ENCODE results near the gene SNAI1. TPM values are rescaled to one million over a fixed set of nuclear protein-coding genes. Genes with fewer than 3 reads are reported as not detected.

SNAI1 gene
- 8.5 to 9.7 TPM (median 8.9 TPM) in 3 replicates for total RNA-seq

DNA sequence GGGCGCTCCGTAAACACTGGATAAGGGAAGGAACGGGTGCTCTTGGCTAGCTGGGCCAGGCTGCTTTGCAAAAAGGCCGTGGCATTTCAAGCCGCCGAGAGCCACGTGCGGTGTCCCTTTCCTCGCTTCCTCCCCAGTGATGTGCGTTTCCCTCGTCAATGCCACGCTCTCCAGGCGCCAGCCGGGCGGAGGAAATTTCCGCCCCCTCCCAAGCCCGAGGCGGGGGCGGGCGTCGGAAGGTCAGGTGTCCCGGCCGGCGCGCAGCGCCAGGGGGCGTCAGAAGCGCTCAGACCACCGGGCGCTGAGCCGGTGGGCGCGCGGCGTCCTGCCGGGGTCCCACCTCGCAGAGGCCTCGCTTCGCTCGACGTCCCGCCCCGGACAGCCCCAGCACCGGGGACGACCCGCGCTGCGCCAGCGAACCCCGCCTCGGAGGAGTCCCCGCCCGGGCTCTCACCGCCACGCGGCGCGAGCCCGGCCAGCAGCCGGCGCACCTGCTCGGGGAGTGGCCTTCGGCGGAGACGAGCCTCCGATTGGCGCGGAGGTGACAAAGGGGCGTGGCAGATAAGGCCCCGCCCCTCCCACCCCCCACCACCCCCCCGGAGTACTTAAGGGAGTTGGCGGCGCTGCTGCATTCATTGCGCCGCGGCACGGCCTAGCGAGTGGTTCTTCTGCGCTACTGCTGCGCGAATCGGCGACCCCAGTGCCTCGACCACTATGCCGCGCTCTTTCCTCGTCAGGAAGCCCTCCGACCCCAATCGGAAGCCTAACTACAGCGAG, at the start of gene SNAI1:
Gene SNAI1, plus strand, starts transcription at position 635 of the 777 bp plus-strand sequence. Its CDS starts 80 bp downstream, at position 715.
- H3K9me3 Mint-ChIP-seq, result no peaks in the 10 kb centered on the region
- TF ChIP-seq, protein P1, sequence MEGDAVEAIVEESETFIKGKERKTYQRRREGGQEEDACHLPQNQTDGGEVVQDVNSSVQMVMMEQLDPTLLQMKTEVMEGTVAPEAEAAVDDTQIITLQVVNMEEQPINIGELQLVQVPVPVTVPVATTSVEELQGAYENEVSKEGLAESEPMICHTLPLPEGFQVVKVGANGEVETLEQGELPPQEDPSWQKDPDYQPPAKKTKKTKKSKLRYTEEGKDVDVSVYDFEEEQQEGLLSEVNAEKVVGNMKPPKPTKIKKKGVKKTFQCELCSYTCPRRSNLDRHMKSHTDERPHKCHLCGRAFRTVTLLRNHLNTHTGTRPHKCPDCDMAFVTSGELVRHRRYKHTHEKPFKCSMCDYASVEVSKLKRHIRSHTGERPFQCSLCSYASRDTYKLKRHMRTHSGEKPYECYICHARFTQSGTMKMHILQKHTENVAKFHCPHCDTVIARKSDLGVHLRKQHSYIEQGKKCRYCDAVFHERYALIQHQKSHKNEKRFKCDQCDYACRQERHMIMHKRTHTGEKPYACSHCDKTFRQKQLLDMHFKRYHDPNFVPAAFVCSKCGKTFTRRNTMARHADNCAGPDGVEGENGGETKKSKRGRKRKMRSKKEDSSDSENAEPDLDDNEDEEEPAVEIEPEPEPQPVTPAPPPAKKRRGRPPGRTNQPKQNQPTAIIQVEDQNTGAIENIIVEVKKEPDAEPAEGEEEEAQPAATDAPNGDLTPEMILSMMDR (IDR thresholded peaks at IDR 0.05; ENCODE audit: unreplicated experiment), result peak; percentile 47
- H3K27ac Mint-ChIP-seq, result peak within 1 kb of the TSS; percentile 50
- H3K4me3 Mint-ChIP-seq, result peak within 1 kb of the TSS; percentile 81
- H3K36me3 Mint-ChIP-seq, result no peaks in the 10 kb centered on the region
- DNase-seq (ENCODE audit: low spot score in 2 of 2, unreplicated experiment in 2 of 2), result peak; percentile 70 to 85
- H3K4me1 Mint-ChIP-seq, result peaks cover 32% of the 10 kb centered on the region
- H3K27me3 Mint-ChIP-seq (ENCODE audit: low read depth), result peaks cover 40% of the 10 kb centered on the region

- Mint-ChIP-seq H3K4me3 (peak overlapping the region; percentile 89), H3K36me3 (peaks cover 2% of the 10 kb centered on the region), H3K27me3 (ENCODE audit: low read depth) (no peaks in the 10 kb centered on the region), H3K4me1 (peaks cover 25% of the 10 kb centered on the region), H3K9me3 (no peaks in the 10 kb centered on the region), H3K27ac (no peak overlapping the region)
- DNase-seq (ENCODE audit: low spot score in 2 of 2, unreplicated experiment in 2 of 2), result no peak
- TF ChIP-seq, protein P1 (IDR thresholded peaks at IDR 0.05; ENCODE audit: unreplicated experiment), result no peak
These were observed 47.0 kb upstream of the SNAI1 start for GRCh38 chr20:49935746-49936152.

- Mint-ChIP-seq H3K36me3 (peaks cover 8% of the 10 kb centered on the region), H3K27me3 (ENCODE audit: low read depth) (no peaks in the 10 kb centered on the region), H3K4me1 (peaks cover 25% of the 10 kb centered on the region), H3K9me3 (no peaks in the 10 kb centered on the region), H3K4me3 (peak within 1 kb of the TSS; percentile 89), H3K27ac (peak within 1 kb of the TSS; percentile 89)
- TF ChIP-seq, protein P1 (IDR thresholded peaks at IDR 0.05; ENCODE audit: unreplicated experiment), result no peak
- peak; percentile 86 to 94 for DNase-seq (ENCODE audit: low spot score in 2 of 2, unreplicated experiment in 2 of 2)
These were observed 46.4 kb upstream of the SNAI1 start, which contains the start of gene RNF114 for GRCh38 chr20:49936153-49937026. Gene RNF114 (plus strand): TSS chr20:49936397. CDS start chr20:49936413, 16 bp downstream.

GRCh38 chr20:49937027-49937929, 45.5 kb upstream of the SNAI1 start:
- Mint-ChIP-seq H3K4me1 (peaks cover 25% of the 10 kb centered on the region), H3K27ac (peak overlapping the region; percentile 89), H3K9me3 (no peaks in the 10 kb centered on the region), H3K36me3 (peaks cover 10% of the 10 kb centered on the region), H3K27me3 (ENCODE audit: low read depth) (no peaks in the 10 kb centered on the region), H3K4me3 (peak overlapping the region; percentile 89)
- DNase-seq (ENCODE audit: low spot score in 2 of 2, unreplicated experiment in 2 of 2), result no peak
- TF ChIP-seq, protein P1 (IDR thresholded peaks at IDR 0.05; ENCODE audit: unreplicated experiment), result no peak
